Fibroblast of the aortic adventitia (primary cell): ENCODE data around the gene CUX1. TPM values are rescaled to one million over a fixed set of nuclear protein-coding genes. Genes with fewer than 3 reads are reported as not detected.
"Not testable (repeated sequence)": the region's sequence is repeated elsewhere in the genome, so short reads cannot be mapped to it uniquely, and the experiment has no call there.

Source experiments
- DNase-seq: peaks from one replicate; pipeline ENCODE4 v3.0.0-alpha.2; 2010; ENCODE audit warnings: low read depth
- H3K4me3 ChIP-seq: 2 replicates; pipeline ENCODE4 v1.5.1; 2011; ENCODE audit warnings: low read depth, mild to moderate bottlenecking, control low read depth, low read length, moderate library complexity
- total RNA-seq: library from RNA; depleted of rRNA; stranded (reverse); fragments of >200 nt; gene quantifications from 2 replicates; pipeline ENCODE4 v1.2.3, GENCODE V29; 2012; ENCODE audit warnings: low replicate concordance
- TF ChIP-seq, protein P1 (sequence below): IDR thresholded peaks from 2 replicates; pipeline ENCODE4 v1.5.1; 2011; ENCODE audit warnings: mild to moderate bottlenecking, low read length, control low read depth, inconsistent platforms; ENCODE audit not compliant: insufficient read depth

The CUX1 gene
- total RNA-seq, 1 donor = 44.2 TPM

DNA sequence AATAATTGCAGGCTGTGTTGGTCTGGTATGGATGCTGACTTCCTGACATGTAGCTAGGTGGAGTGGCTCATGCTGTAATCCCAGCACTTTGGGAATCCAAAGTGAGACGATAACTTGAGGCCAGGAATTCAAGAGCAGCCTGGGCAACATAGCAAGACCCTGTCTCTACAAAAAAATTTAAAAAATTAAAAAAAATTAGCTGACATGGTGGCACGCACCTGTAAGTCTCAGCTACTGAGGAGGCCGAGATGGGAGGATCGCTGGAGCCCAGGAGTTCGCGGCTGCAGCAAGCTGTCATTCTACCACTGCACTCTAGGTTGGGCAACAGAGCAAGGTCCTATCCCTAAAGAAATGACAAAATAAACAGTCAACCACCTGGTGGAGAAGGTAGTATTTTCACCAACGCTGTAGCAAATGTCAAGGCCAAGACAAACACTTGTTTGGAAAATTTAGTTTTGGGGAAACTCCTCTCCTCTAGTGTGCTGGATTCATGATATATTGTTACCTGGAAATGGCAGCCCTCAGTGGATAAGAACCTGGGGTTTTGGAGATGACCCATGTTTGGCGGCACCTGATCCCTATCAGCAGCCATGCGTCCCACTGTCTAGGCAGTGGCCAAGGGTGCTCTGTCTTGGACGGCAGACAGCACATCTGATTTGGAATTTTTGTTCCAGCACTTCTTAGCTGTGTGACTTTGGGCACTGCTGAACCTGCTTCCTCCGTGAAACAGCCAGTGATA is 29.5 kb downstream of the CUX1 start:
- TF ChIP-seq, protein P1, sequence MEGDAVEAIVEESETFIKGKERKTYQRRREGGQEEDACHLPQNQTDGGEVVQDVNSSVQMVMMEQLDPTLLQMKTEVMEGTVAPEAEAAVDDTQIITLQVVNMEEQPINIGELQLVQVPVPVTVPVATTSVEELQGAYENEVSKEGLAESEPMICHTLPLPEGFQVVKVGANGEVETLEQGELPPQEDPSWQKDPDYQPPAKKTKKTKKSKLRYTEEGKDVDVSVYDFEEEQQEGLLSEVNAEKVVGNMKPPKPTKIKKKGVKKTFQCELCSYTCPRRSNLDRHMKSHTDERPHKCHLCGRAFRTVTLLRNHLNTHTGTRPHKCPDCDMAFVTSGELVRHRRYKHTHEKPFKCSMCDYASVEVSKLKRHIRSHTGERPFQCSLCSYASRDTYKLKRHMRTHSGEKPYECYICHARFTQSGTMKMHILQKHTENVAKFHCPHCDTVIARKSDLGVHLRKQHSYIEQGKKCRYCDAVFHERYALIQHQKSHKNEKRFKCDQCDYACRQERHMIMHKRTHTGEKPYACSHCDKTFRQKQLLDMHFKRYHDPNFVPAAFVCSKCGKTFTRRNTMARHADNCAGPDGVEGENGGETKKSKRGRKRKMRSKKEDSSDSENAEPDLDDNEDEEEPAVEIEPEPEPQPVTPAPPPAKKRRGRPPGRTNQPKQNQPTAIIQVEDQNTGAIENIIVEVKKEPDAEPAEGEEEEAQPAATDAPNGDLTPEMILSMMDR = no peak
- no peak for DNase-seq
- no peak overlapping the region for H3K4me3 ChIP-seq

- TF ChIP-seq, protein P1 = no peak
- no peak overlapping the region for H3K4me3 ChIP-seq
- no peak for DNase-seq
Observed at GRCh38 chr7:101848208-101848951, 31.0 kb downstream of the CUX1 start.

DNA sequence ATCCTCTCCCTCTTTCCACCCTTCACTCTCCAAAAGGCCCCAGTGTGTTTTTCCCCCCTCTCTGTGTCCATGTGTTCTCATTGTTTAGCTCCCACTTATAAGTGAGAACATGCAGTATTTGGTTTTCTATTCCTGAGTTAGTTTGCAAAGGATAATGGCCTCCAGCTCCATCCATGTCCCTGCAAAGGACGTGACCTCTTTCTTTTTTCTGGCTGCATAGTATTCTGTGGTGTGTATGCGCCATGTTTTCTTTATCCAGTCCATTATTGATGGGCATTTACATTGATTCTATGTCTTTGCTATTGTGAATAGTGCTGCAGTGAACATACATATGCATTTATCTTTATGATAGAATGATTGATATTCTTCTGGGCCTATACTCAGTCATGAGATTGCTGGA is 31.9 kb downstream of the CUX1 start:
- H3K4me3 ChIP-seq, DNase-seq: not testable (repeated sequence)

GRCh38 chr7:101852364-101852763 is 34.9 kb downstream of the CUX1 start:
- H3K4me3 ChIP-seq, DNase-seq: not testable (repeated sequence)

DNA sequence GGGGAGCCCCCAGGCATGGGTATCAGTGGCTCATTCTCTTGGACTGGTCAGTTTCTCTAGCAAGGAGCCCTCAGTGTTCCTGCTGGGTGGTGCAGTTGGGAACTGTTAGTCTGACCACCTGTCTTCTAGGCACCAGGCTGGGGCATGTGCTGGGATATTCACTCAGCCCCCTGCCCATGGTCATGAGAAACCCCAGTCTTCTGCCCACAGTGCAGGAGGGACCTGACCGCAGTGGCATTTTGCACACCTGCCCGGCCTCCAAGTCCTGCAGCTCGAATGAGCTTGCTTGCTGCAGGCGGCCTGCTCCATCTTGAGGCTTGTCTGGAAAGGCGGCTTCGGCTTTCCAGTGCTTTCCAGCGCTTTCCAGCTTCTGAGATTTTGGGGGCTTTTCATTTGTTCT is 36.3 kb downstream of the CUX1 start:
- no peak overlapping the region for H3K4me3 ChIP-seq
- TF ChIP-seq, protein P1 = no peak
- no peak for DNase-seq

- no peak overlapping the region for H3K4me3 ChIP-seq
- TF ChIP-seq, protein P1 = no peak
- no peak for DNase-seq
Observed at GRCh38 chr7:101854084-101854865, 36.8 kb downstream of the CUX1 start.

- peak; percentile 80 for DNase-seq
- TF ChIP-seq, protein P1 = peak; percentile 47
- H3K4me3 ChIP-seq = peak overlapping the region; percentile 55
Observed at GRCh38 chr7:101856473-101857357, 39.3 kb downstream of the CUX1 start.
